GM23338 (cell line): ENCODE results near the gene DLK1. TPM values are rescaled to one million over a fixed set of nuclear protein-coding genes. Genes with fewer than 3 reads are reported as not detected.

Source experiments
- ATAC-seq: fragments of 200-7000 bp; cut with Tn5 transposase; 3 replicates; pipeline ENCODE4 v1.9.1; 2020
- DNase-seq: peaks from one replicate; pipeline ENCODE4 v3.0.0-alpha.2; 2015; ENCODE audit warnings: low spot score
- H2AFZ ChIP-seq: fragments of 200-600 bp; sonication (generic); 2 replicates; pipeline ENCODE4 v1.8.0; 2016; ENCODE audit warnings: antibody characterized with exemption, mild to moderate bottlenecking, moderate library complexity
- H3F3A ChIP-seq: fragments of 200-600 bp; sonication (generic); replicated peaks from 2 replicates; pipeline ENCODE4 v1.8.0; 2017; ENCODE audit warnings: antibody characterized with exemption, mixed run types, low read depth
- H3K27ac ChIP-seq: fragments of 200-600 bp; sonication (generic); 2 replicates; pipeline ENCODE4 v1.6.1; 2016; ENCODE audit warnings: low read depth
- H3K27me3 ChIP-seq: fragments of 200-600 bp; sonication (generic); 2 replicates; pipeline ENCODE4 v1.8.0; 2016; ENCODE audit warnings: mild to moderate bottlenecking, mixed run types, moderate library complexity; ENCODE audit not compliant: insufficient read depth
- H3K36me3 ChIP-seq: fragments of 200-600 bp; sonication (generic); 2 replicates; pipeline ENCODE4 v1.8.0; 2016; ENCODE audit warnings: mild to moderate bottlenecking; ENCODE audit not compliant: insufficient read depth
- H3K4me1 ChIP-seq: fragments of 200-600 bp; sonication (generic); 2 replicates; pipeline ENCODE4 v1.8.0; 2016; ENCODE audit warnings: mild to moderate bottlenecking, moderate library complexity; ENCODE audit not compliant: insufficient read depth
- H3K4me2 ChIP-seq: fragments of 200-600 bp; sonication (generic); 2 replicates; pipeline ENCODE4 v1.7.1; 2017; ENCODE audit warnings: mixed run types
- H3K4me3 ChIP-seq: fragments of 200-600 bp; sonication (generic); 2 replicates; pipeline ENCODE4 v1.6.1; 2016; ENCODE audit warnings: mixed run types
- H3K79me2 ChIP-seq: fragments of 200-600 bp; sonication (generic); replicated peaks from 2 replicates; pipeline ENCODE4 v1.8.0; 2017; ENCODE audit warnings: mild to moderate bottlenecking; ENCODE audit not compliant: insufficient read depth
- H3K9me2 ChIP-seq: fragments of 200-600 bp; sonication (generic); 2 replicates; pipeline ENCODE4 v1.8.0; 2017; ENCODE audit not compliant: insufficient read depth
- H4K20me1 ChIP-seq: fragments of 200-600 bp; sonication (generic); replicated peaks from 2 replicates; pipeline ENCODE4 v1.8.0; 2017; ENCODE audit warnings: mild to moderate bottlenecking; ENCODE audit not compliant: insufficient read depth
- H3K27ac Mint-ChIP-seq: 2 replicates; pipeline ENCODE4 v1.8.0; 2020; ENCODE audit warnings: inconsistent platforms, mild to moderate bottlenecking, moderate library complexity, mixed read lengths
- H3K27me3 Mint-ChIP-seq: 3 replicates; pipeline ENCODE4 v1.8.0; 2022; ENCODE audit warnings: low read depth, mild to moderate bottlenecking, moderate library complexity, mixed read lengths, inconsistent platforms; ENCODE audit not compliant: insufficient read depth, poor library complexity
- H3K36me3 Mint-ChIP-seq: 3 replicates; pipeline ENCODE4 v1.8.0; 2021; ENCODE audit warnings: low read depth, mild to moderate bottlenecking, inconsistent platforms, moderate library complexity, mixed read lengths
- H3K4me1 Mint-ChIP-seq: 3 replicates; pipeline ENCODE4 v1.8.0; 2020; ENCODE audit warnings: mild to moderate bottlenecking, inconsistent platforms, mixed read lengths
- H3K4me3 Mint-ChIP-seq: 3 replicates; pipeline ENCODE4 v1.8.0; 2021; ENCODE audit warnings: moderate library complexity, mild to moderate bottlenecking, inconsistent platforms, mixed read lengths
- H3K9me3 Mint-ChIP-seq: 3 replicates; pipeline ENCODE4 v1.8.0; 2020; ENCODE audit warnings: moderate library complexity, mild to moderate bottlenecking, inconsistent platforms, mixed read lengths
- CREB1 ChIP-seq: fragments of 250-450 bp; sonication (Bioruptor Pico); IDR thresholded peaks from 2 replicates; pipeline ENCODE4 v1.5.0; 2020; ENCODE audit warnings: low read depth, mild to moderate bottlenecking, moderate library complexity
- CTCF ChIP-seq, 2 experiments: fragments of 200-600 bp in 1 of 2; sonication (generic) in 1 of 2; conservative IDR thresholded peaks; 2 replicates each; pipeline versions ENCODE4 v1.5.1 to v1.6.1; 2016 to 2017; ENCODE audit warnings: antibody characterized with exemption in 2 of 2, low read depth in 2 of 2, mild to moderate bottlenecking in 2 of 2, moderate library complexity in 1 of 2
- EZH2 ChIP-seq: fragments of 200-600 bp; sonication (generic); IDR thresholded peaks from one replicate; pipeline ENCODE4 v1.8.0; 2017; ENCODE audit warnings: antibody characterized with exemption, mild to moderate bottlenecking, low read depth; ENCODE audit not compliant: unreplicated experiment
- EZH2phosphoT487 ChIP-seq: fragments of 200-600 bp; sonication (generic); IDR thresholded peaks from one replicate; pipeline ENCODE4 v1.8.1; 2018; ENCODE audit warnings: antibody characterized with exemption; ENCODE audit not compliant: unreplicated experiment
- JUNB ChIP-seq: IDR thresholded peaks from one replicate; pipeline ENCODE4 v1.6.1; 2016; ENCODE audit warnings: antibody characterized with exemption; ENCODE audit not compliant: unreplicated experiment
- NANOG ChIP-seq: IDR thresholded peaks from 2 replicates; pipeline ENCODE4 v1.6.1; 2016; ENCODE audit warnings: antibody characterized with exemption, borderline replicate concordance
- POLR2AphosphoS5 ChIP-seq: IDR thresholded peaks from 2 replicates; pipeline ENCODE4 v1.6.1; 2016; ENCODE audit warnings: antibody characterized with exemption, low read depth
- STAT1 ChIP-seq: IDR thresholded peaks from one replicate; pipeline ENCODE4 v1.6.1; 2016; ENCODE audit warnings: antibody characterized with exemption; ENCODE audit not compliant: unreplicated experiment
- ZNF114 ChIP-seq: fragments of 250-450 bp; sonication (Bioruptor Pico); IDR thresholded peaks from 2 replicates; pipeline ENCODE4 v1.5.0; 2020; ENCODE audit warnings: mild to moderate bottlenecking, moderate library complexity
- ZNF331 ChIP-seq: fragments of 250-450 bp; sonication (Bioruptor Pico); IDR thresholded peaks from 2 replicates; pipeline ENCODE4 v1.5.0; 2020; ENCODE audit warnings: low read depth, mild to moderate bottlenecking, moderate library complexity
- polyA plus RNA-seq: library from polyadenylated mRNA; unstranded; fragments of >200 nt; fragmentation: Nextera tagmentation; extraction: Ambion mirVana; gene quantifications from 2 replicates; pipeline ENCODE4 v1.2.1, GENCODE V29; 2016
- total RNA-seq: library from RNA; depleted of rRNA; stranded (reverse); fragments of >200 nt; shearing (Covaris generic); gene quantifications from 2 replicates; pipeline ENCODE4 v1.2.3, GENCODE V29; 2014
- TF ChIP-seq, protein P1 (sequence below): IDR thresholded peaks from 2 replicates; pipeline ENCODE4 v1.6.1; 2016; ENCODE audit warnings: antibody characterized with exemption

The DLK1 gene
- total and polyA plus RNA-seq, 2 experiments from 2014 or later, result 1.1 to 1.2 TPM

DNA sequence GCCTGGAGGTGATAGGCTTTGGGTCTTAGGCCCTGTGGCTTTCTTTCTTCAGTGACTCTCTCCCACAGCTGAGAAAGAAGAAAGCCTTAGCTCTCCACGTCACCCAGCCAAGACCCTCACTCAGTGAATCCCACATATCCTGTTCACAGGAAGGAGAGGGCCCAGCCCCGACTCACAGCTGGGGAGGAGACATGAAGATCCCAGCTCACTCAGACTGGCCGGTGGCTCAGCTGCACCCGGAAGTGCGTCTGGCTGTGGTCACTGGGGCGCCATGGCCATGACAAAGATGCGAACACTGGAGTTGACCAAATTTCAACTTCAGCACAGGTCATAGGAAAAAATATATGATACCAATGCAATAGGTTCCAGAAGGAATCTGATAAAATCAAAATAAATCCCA, 14.2 kb downstream of the DLK1 start (continued):
- TF ChIP-seq EZH2phosphoT487 (no peak), POLR2AphosphoS5 (no peak), ZNF114 (no peak), NANOG (no peak), CREB1 (CRISPR knock-in tag) (no peak)
- TF ChIP-seq, protein P1, sequence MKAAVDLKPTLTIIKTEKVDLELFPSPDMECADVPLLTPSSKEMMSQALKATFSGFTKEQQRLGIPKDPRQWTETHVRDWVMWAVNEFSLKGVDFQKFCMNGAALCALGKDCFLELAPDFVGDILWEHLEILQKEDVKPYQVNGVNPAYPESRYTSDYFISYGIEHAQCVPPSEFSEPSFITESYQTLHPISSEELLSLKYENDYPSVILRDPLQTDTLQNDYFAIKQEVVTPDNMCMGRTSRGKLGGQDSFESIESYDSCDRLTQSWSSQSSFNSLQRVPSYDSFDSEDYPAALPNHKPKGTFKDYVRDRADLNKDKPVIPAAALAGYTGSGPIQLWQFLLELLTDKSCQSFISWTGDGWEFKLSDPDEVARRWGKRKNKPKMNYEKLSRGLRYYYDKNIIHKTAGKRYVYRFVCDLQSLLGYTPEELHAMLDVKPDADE, result no peak

GRCh38 chr14:100741966-100742365, 15.3 kb downstream of the DLK1 start:
- H3K9me2 ChIP-seq, result no peaks in the 10 kb centered on the region
- H3K4me2 ChIP-seq, result no peak overlapping the region

More at GRCh38 chr14:100741966-100742365, 15.3 kb downstream of the DLK1 start:
- Mint-ChIP-seq H3K36me3 (no peaks in the 10 kb centered on the region), H3K4me1 (no peaks in the 10 kb centered on the region), H3K4me3 (no peak overlapping the region), H3K27ac (no peak overlapping the region), H3K9me3 (no peaks in the 10 kb centered on the region; the same call in 2 of the 3 replicates), H3K27me3 (no peaks in the 10 kb centered on the region)
- no peak overlapping the region for H3K27ac ChIP-seq
- H4K20me1 ChIP-seq, result no peaks in the 10 kb centered on the region
- no peaks in the 10 kb centered on the region for H3K4me1 ChIP-seq
- TF ChIP-seq STAT1 (no peak), CTCF (conservative IDR thresholded peaks at IDR 0.05; ENCODE audit: low read depth in 2 of 2) (no peak), ZNF331 (no peak), EZH2 (no peak), POLR2AphosphoS5 (no peak), JUNB (no peak)
- TF ChIP-seq, protein P1, result no peak
- no peaks in the 10 kb centered on the region for H3F3A ChIP-seq
- no peaks in the 10 kb centered on the region for H3K36me3 ChIP-seq
- no peaks in the 10 kb centered on the region for H3K27me3 ChIP-seq
- ATAC-seq (no peak), DNase-seq (no peak)
- no peak overlapping the region for H3K4me3 ChIP-seq
- no peaks in the 10 kb centered on the region for H3K79me2 ChIP-seq
- no peak overlapping the region for H2AFZ ChIP-seq
